AG04450 (cell line): ENCODE data around the gene KIAA0825. TPM values are rescaled to one million over a fixed set of nuclear protein-coding genes. Genes with fewer than 3 reads are reported as not detected.
"Not testable (repeated sequence)": the region's sequence is repeated elsewhere in the genome, so short reads cannot be mapped to it uniquely, and the experiment has no call there.

Source experiments
- CTCF ChIA-PET: fragments of 300-600, 350-600 bp; formaldehyde crosslinking; extraction: SDS; loops from one replicate; lab custom pipeline; 2022; ENCODE audit warnings: antibody characterized with exemption, inconsistent platforms; lab: Charles Lee
- POLR2A ChIA-PET: fragments of 350-600 bp; formaldehyde crosslinking; extraction: SDS; loops from one replicate; lab custom pipeline; 2021; ENCODE audit warnings: antibody characterized with exemption, inconsistent platforms; lab: Yijun Ruan, JAX
- DNase-seq: peaks from one replicate; pipeline ENCODE4 v3.0.0-alpha.2; 2011; ENCODE audit warnings: low read depth, low spot score
- H3K27ac ChIP-seq: one replicate; pipeline ENCODE4 v1.5.1; 2012; ENCODE audit warnings: low read depth, low read length, control low read depth
- H3K27me3 ChIP-seq: one replicate; pipeline ENCODE4 v1.6.0; 2012; ENCODE audit warnings: low read length; ENCODE audit not compliant: control insufficient read depth, insufficient read depth
- H3K4me3 ChIP-seq: 2 replicates; pipeline ENCODE4 v1.5.1; 2011; ENCODE audit warnings: mild to moderate bottlenecking, low read depth, low read length, control low read depth
- H3K9me3 ChIP-seq: 2 replicates; pipeline ENCODE4 v1.5.1; 2012; ENCODE audit warnings: low read length; ENCODE audit not compliant: control insufficient read depth, insufficient read depth
- polyA plus RNA-seq: library from polyadenylated mRNA; depleted of rRNA; stranded (reverse); fragments of >200 nt; gene quantifications from 2 replicates; pipeline ENCODE4 v1.2.3, GENCODE V29; 2011
- TF ChIP-seq, protein P1 (sequence below): IDR thresholded peaks from 2 replicates; pipeline ENCODE4 v1.5.1; 2011; ENCODE audit warnings: low read depth, low read length, control low read depth, inconsistent platforms

KIAA0825 gene
- polyA plus RNA-seq, 1 experiment = 2.1 TPM

DNA sequence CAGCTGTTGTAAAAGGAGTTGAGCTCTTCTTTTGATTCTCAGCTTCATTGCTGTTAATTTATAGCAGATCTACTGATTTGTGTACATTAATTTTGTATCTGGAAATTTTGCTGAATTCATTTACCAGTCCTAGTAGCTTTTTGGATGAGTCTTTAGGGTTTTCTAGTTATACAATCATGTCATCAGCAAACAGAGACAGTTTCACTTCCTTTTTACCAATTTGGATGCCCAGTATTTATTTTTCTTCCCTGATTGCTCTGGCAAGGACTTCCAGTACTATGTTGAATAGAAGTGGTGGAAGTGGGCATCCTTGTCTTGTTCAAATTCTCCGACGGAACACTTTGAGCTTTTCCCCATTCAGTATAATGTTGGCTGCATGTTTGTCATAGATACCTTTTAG is 478.1 kb downstream of the KIAA0825 start:
- Histone ChIP-seq H3K4me3 (no peak overlapping the region), H3K27me3 (no peaks in the 10 kb centered on the region), H3K27ac (no peak overlapping the region), H3K9me3 (no peaks in the 10 kb centered on the region)
- ChIA-PET POLR2A (no interaction called here), CTCF (no interaction called here)
- TF ChIP-seq, protein P1, sequence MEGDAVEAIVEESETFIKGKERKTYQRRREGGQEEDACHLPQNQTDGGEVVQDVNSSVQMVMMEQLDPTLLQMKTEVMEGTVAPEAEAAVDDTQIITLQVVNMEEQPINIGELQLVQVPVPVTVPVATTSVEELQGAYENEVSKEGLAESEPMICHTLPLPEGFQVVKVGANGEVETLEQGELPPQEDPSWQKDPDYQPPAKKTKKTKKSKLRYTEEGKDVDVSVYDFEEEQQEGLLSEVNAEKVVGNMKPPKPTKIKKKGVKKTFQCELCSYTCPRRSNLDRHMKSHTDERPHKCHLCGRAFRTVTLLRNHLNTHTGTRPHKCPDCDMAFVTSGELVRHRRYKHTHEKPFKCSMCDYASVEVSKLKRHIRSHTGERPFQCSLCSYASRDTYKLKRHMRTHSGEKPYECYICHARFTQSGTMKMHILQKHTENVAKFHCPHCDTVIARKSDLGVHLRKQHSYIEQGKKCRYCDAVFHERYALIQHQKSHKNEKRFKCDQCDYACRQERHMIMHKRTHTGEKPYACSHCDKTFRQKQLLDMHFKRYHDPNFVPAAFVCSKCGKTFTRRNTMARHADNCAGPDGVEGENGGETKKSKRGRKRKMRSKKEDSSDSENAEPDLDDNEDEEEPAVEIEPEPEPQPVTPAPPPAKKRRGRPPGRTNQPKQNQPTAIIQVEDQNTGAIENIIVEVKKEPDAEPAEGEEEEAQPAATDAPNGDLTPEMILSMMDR = no peak
- DNase-seq = no peak

DNA sequence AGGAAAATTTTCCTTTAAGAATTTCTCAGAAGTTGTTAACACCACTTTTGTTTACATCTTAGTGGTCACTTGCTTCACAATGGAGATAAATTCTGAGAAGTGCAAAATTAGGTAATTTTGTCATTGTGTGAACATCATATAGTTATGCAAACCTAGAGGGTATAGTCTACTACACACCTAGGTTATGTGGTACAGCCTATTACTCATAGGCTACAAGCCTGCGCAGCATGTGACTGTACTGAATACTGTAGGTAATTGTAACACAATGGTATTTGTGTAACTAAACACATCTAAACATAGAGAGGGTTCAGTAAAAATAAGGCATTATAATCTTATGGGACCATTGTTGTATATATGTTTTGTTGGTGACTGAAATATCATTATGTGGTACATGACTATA is 488.3 kb downstream of the KIAA0825 start:
- DNase-seq = no peak
- TF ChIP-seq, protein P1 = no peak
- ChIA-PET POLR2A (no interaction called here), CTCF (no interaction called here)
- H3K9me3 ChIP-seq = no peaks in the 10 kb centered on the region
- no peak overlapping the region for H3K27ac ChIP-seq
- H3K4me3 ChIP-seq = no peak overlapping the region
- H3K27me3 ChIP-seq = no peaks in the 10 kb centered on the region

DNA sequence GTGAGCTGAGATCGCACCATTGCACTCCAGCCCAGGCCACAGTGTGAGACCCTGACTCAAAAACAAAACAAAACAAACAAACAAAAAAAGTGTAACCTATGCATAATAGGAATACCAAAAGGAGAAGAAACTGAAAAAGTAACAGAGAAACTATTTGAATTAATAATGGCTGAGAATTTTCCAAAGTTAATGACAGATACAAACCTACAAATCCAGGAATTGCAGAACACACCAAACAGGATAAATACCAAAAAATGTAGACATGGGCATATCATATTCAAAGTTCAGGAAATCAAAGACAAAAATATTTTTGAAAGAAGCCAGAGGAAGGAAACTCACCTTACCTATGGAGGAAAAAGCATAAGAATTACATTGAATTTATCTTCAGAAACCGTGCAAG is 493.3 kb downstream of the KIAA0825 start:
- no peak overlapping the region for H3K4me3 ChIP-seq
- no peaks in the 10 kb centered on the region for H3K9me3 ChIP-seq
- ChIA-PET CTCF (no interaction called here), POLR2A (no interaction called here)
- TF ChIP-seq, protein P1 = no peak
- DNase-seq = no peak
- no peak overlapping the region for H3K27ac ChIP-seq
- H3K27me3 ChIP-seq = no peaks in the 10 kb centered on the region

DNA sequence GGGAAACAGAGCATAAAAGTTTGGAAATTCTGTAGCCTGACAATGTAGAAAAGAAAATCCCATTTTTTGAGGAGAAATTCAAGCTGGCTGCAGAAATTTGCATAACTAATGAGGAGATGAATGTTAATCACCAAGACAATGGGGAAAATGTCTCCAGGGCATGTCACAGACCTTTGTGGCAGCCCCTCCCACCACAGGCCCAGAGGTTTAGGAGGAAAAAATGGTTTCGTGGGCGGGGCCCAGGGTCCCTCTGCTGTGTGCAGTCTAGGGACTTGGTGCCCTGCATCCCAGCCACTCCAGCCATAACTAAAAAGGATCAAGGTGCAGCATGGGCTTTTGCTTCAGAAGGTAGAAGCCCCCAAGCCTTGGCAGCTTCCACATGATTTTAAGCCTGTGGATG is 502.1 kb downstream of the KIAA0825 start:
- POLR2A ChIA-PET, H3K27me3 ChIP-seq, H3K9me3 ChIP-seq, H3K4me3 ChIP-seq, H3K27ac ChIP-seq, DNase-seq, CTCF ChIA-PET: not testable (repeated sequence)

DNA sequence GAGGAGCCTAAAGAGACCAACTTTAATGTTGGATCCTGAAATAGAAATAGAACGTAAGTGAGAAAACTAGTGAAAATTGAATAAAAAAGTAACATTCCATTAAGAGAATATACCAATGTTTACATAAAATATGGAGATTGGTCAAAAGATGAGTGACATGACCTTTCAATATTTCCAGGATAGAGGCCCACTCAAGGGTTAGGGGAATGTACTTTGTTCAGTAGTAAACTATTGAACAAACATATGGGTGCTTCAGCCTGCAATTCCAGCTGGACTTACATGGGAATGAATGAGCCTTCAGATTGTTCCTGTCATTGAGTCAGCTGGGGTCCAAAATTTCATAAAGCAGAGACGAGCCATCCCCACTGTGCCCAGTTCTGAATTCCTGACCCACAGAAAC is 505.3 kb downstream of the KIAA0825 start:
- Histone ChIP-seq H3K9me3 (peaks cover 7% of the 10 kb centered on the region; the same call in 1 of the 2 replicates), H3K27ac (no peak overlapping the region), H3K27me3 (no peaks in the 10 kb centered on the region), H3K4me3 (no peak overlapping the region)
- DNase-seq = no peak
- ChIA-PET POLR2A (no interaction called here), CTCF (no interaction called here)
- TF ChIP-seq, protein P1 = no peak
